Esophagus (tissue), 2 donors: ENCODE measurements around the gene TTBK1. TPM values are rescaled to one million over a fixed set of nuclear protein-coding genes. Genes with fewer than 3 reads are reported as not detected.

Experiments used
- H3K27ac ChIP-seq, 2 donors: one replicate each; pipeline ENCODE4 v1.5.1; 2013; ENCODE audit warnings: low read depth in 2 of 2, mild to moderate bottlenecking in 2 of 2, inconsistent platforms in 1 of 2, low read length in 1 of 2, moderate library complexity in 1 of 2
- H3K27me3 ChIP-seq, 2 donors: one replicate each; pipeline ENCODE4 v1.6.1; 2013; ENCODE audit warnings: low read length in 2 of 2, control low read depth in 1 of 2, mild to moderate bottlenecking in 1 of 2; ENCODE audit not compliant: insufficient read depth in 2 of 2, control insufficient read depth in 1 of 2
- H3K36me3 ChIP-seq, 2 donors: one replicate each; pipeline ENCODE4 v1.6.1; 2013; ENCODE audit warnings: low read length in 1 of 2; ENCODE audit not compliant: control insufficient read depth in 2 of 2, insufficient read depth in 2 of 2
- H3K4me1 ChIP-seq, 2 donors: one replicate each; pipeline ENCODE4 v1.6.1; 2013; ENCODE audit warnings: low read length in 1 of 2; ENCODE audit not compliant: control insufficient read depth in 2 of 2, insufficient read depth in 2 of 2
- H3K4me3 ChIP-seq, 2 donors: one replicate each; pipeline ENCODE4 v1.5.1; 2013; ENCODE audit warnings: low read length in 2 of 2, mild to moderate bottlenecking in 2 of 2, low read depth in 1 of 2, moderate library complexity in 1 of 2
- H3K9me3 ChIP-seq, 2 donors: one replicate each; pipeline ENCODE4 v1.6.1; 2013; ENCODE audit warnings: mild to moderate bottlenecking in 2 of 2, low read depth in 1 of 2, low read length in 1 of 2, moderate library complexity in 1 of 2; ENCODE audit not compliant: control insufficient read depth in 2 of 2, insufficient read depth in 1 of 2
- WGBS, 2 donors: extraction: QIAGEN DNeasy Blood & Tissue Kit; methylation state at CpG; one replicate each; pipeline ENCODE4 v1.1.7; 2013; 5-methylcytosine and 5-hydroxymethylcytosine counted together
- polyA plus RNA-seq, 2 donors: library from polyadenylated mRNA; stranded (reverse); fragments of 200-250 nt; gene quantifications; one replicate each; pipeline ENCODE4 v1.2.3, GENCODE V29; 2013
- donor health status: healthy with polysubstance abuse.
- donor health status: Bipolar disorder and iron deficiency.

Gene TTBK1
- polyA plus RNA-seq, 2 donors = 0.02 TPM

- Histone ChIP-seq H3K36me3 (no peaks in the 10 kb centered on the region), H3K9me3 (no peaks in the 10 kb centered on the region), H3K27ac (no peak overlapping the region), H3K4me3 (no peak overlapping the region), H3K4me1 (peaks cover 0 to 2% of the 10 kb centered on the region in 2 donors), H3K27me3 (no peaks in the 10 kb centered on the region)
- 85 to 94% methylated on average over 2 of the region's 2 CpGs for WGBS, 2 donors
Measured at GRCh38 chr6:43235841-43236240, 7.4 kb upstream of the TTBK1 start.

- Histone ChIP-seq H3K9me3 (peaks cover 0 to 3% of the 10 kb centered on the region in 2 donors), H3K4me1 (peaks cover 0 to 6% of the 10 kb centered on the region in 2 donors), H3K27ac (no peak overlapping the region), H3K36me3 (no peaks in the 10 kb centered on the region), H3K27me3 (peaks cover 6 to 8% of the 10 kb centered on the region in 2 donors), H3K4me3 (no peak overlapping the region)
- WGBS, 2 donors = 74 to 79% methylated on average over 2 of the region's 2 CpGs
Measured at GRCh38 chr6:43239054-43239453, 4.2 kb upstream of the TTBK1 start.

- Histone ChIP-seq H3K4me1 (peaks cover 0 to 6% of the 10 kb centered on the region in 2 donors), H3K36me3 (no peaks in the 10 kb centered on the region), H3K27ac (no peak overlapping the region), H3K9me3 (peaks cover 0 to 3% of the 10 kb centered on the region in 2 donors), H3K4me3 (no peak overlapping the region), H3K27me3 (peaks cover 6 to 8% of the 10 kb centered on the region in 2 donors)
- 67 to 85% methylated on average over 1 of the region's 1 CpG for WGBS, 2 donors
Measured at GRCh38 chr6:43240950-43241349, 2.3 kb upstream of the TTBK1 start.

- peaks cover under 1 to 6% of the 10 kb centered on the region in 2 donors for H3K4me1 ChIP-seq
- peaks cover 6 to 8% of the 10 kb centered on the region in 2 donors for H3K27me3 ChIP-seq
Measured at GRCh38 chr6:43241446-43241845, 1.8 kb upstream of the TTBK1 start.

GRCh38 chr6:43243664-43244321, 512 bp downstream of the TTBK1 start:
- Histone ChIP-seq H3K9me3 (peaks cover 0 to 3% of the 10 kb centered on the region in 2 donors), H3K27ac (no peak overlapping the region), H3K27me3 (peaks cover 6 to 8% of the 10 kb centered on the region in 2 donors), H3K4me1 (peaks cover 6 to 8% of the 10 kb centered on the region in 2 donors), H3K36me3 (no peaks in the 10 kb centered on the region), H3K4me3 (peak overlapping the region in 1 of 2 donors; percentile 21)
- WGBS, 2 donors = 23 to 59% methylated on average over 12 to 37 of the region's 37 CpGs

More at GRCh38 chr6:43241446-43241845, 1.8 kb upstream of the TTBK1 start:
- 93 to 94% methylated on average over 2 of the region's 2 CpGs for WGBS, 2 donors
- no peak overlapping the region for H3K4me3 ChIP-seq
- H3K27ac ChIP-seq = no peak overlapping the region
- H3K36me3 ChIP-seq = no peaks in the 10 kb centered on the region
- H3K9me3 ChIP-seq = peaks cover 0 to 3% of the 10 kb centered on the region in 2 donors

- WGBS, 2 donors = 16 to 30% methylated on average over 27 of the region's 27 CpGs
- no peaks in the 10 kb centered on the region for H3K36me3 ChIP-seq
- no peak overlapping the region for H3K27ac ChIP-seq
- peaks cover 0 to 3% of the 10 kb centered on the region in 2 donors for H3K9me3 ChIP-seq
- peak overlapping the region; percentile 34 to 41 for H3K4me3 ChIP-seq
- H3K4me1 ChIP-seq = peaks cover 6 to 8% of the 10 kb centered on the region in 2 donors
- peaks cover 6 to 8% of the 10 kb centered on the region in 2 donors for H3K27me3 ChIP-seq
Measured at GRCh38 chr6:43246301-43247113, 3.2 kb downstream of the TTBK1 start.

GRCh38 chr6:43247114-43247999, 4.1 kb downstream of the TTBK1 start:
- peak overlapping the region; percentile 34 to 41 for H3K4me3 ChIP-seq
- H3K36me3 ChIP-seq = no peaks in the 10 kb centered on the region
- peaks cover 6 to 8% of the 10 kb centered on the region in 2 donors for H3K4me1 ChIP-seq
- WGBS, 2 donors = 4 to 5% methylated on average over 46 of the region's 46 CpGs
- no peak overlapping the region for H3K27ac ChIP-seq
- peaks cover 0 to 8% of the 10 kb centered on the region in 2 donors for H3K27me3 ChIP-seq
- H3K9me3 ChIP-seq = peaks cover 0 to 3% of the 10 kb centered on the region in 2 donors

- Histone ChIP-seq H3K36me3 (no peaks in the 10 kb centered on the region), H3K4me3 (no peak overlapping the region), H3K9me3 (peaks cover 0 to 3% of the 10 kb centered on the region in 2 donors), H3K27me3 (peaks cover 0 to 2% of the 10 kb centered on the region in 2 donors), H3K27ac (no peak overlapping the region), H3K4me1 (peaks cover 6 to 8% of the 10 kb centered on the region in 2 donors)
- 82 to 87% methylated on average over 3 of the region's 3 CpGs for WGBS, 2 donors
Measured at GRCh38 chr6:43248101-43248500, 4.8 kb downstream of the TTBK1 start.

GRCh38 chr6:43248791-43249190, 5.5 kb downstream of the TTBK1 start:
- Histone ChIP-seq H3K36me3 (no peaks in the 10 kb centered on the region), H3K4me1 (peaks cover under 1 to 8% of the 10 kb centered on the region in 2 donors), H3K9me3 (no peaks in the 10 kb centered on the region), H3K27ac (no peak overlapping the region), H3K4me3 (no peak overlapping the region), H3K27me3 (no peaks in the 10 kb centered on the region)
